GM23338 (cell line): Measurements from ENCODE around the gene BPIFB1. TPM values are rescaled to one million over a fixed set of nuclear protein-coding genes. Genes with fewer than 3 reads are reported as not detected.

ENCODE experiments used
- ATAC-seq: fragments of 200-7000 bp; cut with Tn5 transposase; 3 replicates; pipeline ENCODE4 v1.9.1; 2020
- DNase-seq: peaks from one replicate; pipeline ENCODE4 v3.0.0-alpha.2; 2015; ENCODE audit warnings: low spot score
- H2AFZ ChIP-seq: fragments of 200-600 bp; sonication (generic); 2 replicates; pipeline ENCODE4 v1.8.0; 2016; ENCODE audit warnings: antibody characterized with exemption, mild to moderate bottlenecking, moderate library complexity
- H3F3A ChIP-seq: fragments of 200-600 bp; sonication (generic); replicated peaks from 2 replicates; pipeline ENCODE4 v1.8.0; 2017; ENCODE audit warnings: antibody characterized with exemption, mixed run types, low read depth
- H3K27ac ChIP-seq: fragments of 200-600 bp; sonication (generic); 2 replicates; pipeline ENCODE4 v1.6.1; 2016; ENCODE audit warnings: low read depth
- H3K27me3 ChIP-seq: fragments of 200-600 bp; sonication (generic); 2 replicates; pipeline ENCODE4 v1.8.0; 2016; ENCODE audit warnings: mild to moderate bottlenecking, mixed run types, moderate library complexity; ENCODE audit not compliant: insufficient read depth
- H3K36me3 ChIP-seq: fragments of 200-600 bp; sonication (generic); 2 replicates; pipeline ENCODE4 v1.8.0; 2016; ENCODE audit warnings: mild to moderate bottlenecking; ENCODE audit not compliant: insufficient read depth
- H3K4me1 ChIP-seq: fragments of 200-600 bp; sonication (generic); 2 replicates; pipeline ENCODE4 v1.8.0; 2016; ENCODE audit warnings: mild to moderate bottlenecking, moderate library complexity; ENCODE audit not compliant: insufficient read depth
- H3K4me2 ChIP-seq: fragments of 200-600 bp; sonication (generic); 2 replicates; pipeline ENCODE4 v1.7.1; 2017; ENCODE audit warnings: mixed run types
- H3K4me3 ChIP-seq: fragments of 200-600 bp; sonication (generic); 2 replicates; pipeline ENCODE4 v1.6.1; 2016; ENCODE audit warnings: mixed run types
- H3K79me2 ChIP-seq: fragments of 200-600 bp; sonication (generic); replicated peaks from 2 replicates; pipeline ENCODE4 v1.8.0; 2017; ENCODE audit warnings: mild to moderate bottlenecking; ENCODE audit not compliant: insufficient read depth
- H3K9me2 ChIP-seq: fragments of 200-600 bp; sonication (generic); 2 replicates; pipeline ENCODE4 v1.8.0; 2017; ENCODE audit not compliant: insufficient read depth
- H4K20me1 ChIP-seq: fragments of 200-600 bp; sonication (generic); replicated peaks from 2 replicates; pipeline ENCODE4 v1.8.0; 2017; ENCODE audit warnings: mild to moderate bottlenecking; ENCODE audit not compliant: insufficient read depth
- H3K27ac Mint-ChIP-seq: 2 replicates; pipeline ENCODE4 v1.8.0; 2020; ENCODE audit warnings: inconsistent platforms, mild to moderate bottlenecking, moderate library complexity, mixed read lengths
- H3K27me3 Mint-ChIP-seq: 3 replicates; pipeline ENCODE4 v1.8.0; 2022; ENCODE audit warnings: low read depth, mild to moderate bottlenecking, moderate library complexity, mixed read lengths, inconsistent platforms; ENCODE audit not compliant: insufficient read depth, poor library complexity
- H3K36me3 Mint-ChIP-seq: 3 replicates; pipeline ENCODE4 v1.8.0; 2021; ENCODE audit warnings: low read depth, mild to moderate bottlenecking, inconsistent platforms, moderate library complexity, mixed read lengths
- H3K4me1 Mint-ChIP-seq: 3 replicates; pipeline ENCODE4 v1.8.0; 2020; ENCODE audit warnings: mild to moderate bottlenecking, inconsistent platforms, mixed read lengths
- H3K4me3 Mint-ChIP-seq: 3 replicates; pipeline ENCODE4 v1.8.0; 2021; ENCODE audit warnings: moderate library complexity, mild to moderate bottlenecking, inconsistent platforms, mixed read lengths
- H3K9me3 Mint-ChIP-seq: 3 replicates; pipeline ENCODE4 v1.8.0; 2020; ENCODE audit warnings: moderate library complexity, mild to moderate bottlenecking, inconsistent platforms, mixed read lengths
- CTCF ChIP-seq, 2 experiments: fragments of 200-600 bp in 1 of 2; sonication (generic) in 1 of 2; conservative IDR thresholded peaks; 2 replicates each; pipeline versions ENCODE4 v1.5.1 to v1.6.1; 2016 to 2017; ENCODE audit warnings: antibody characterized with exemption in 2 of 2, low read depth in 2 of 2, mild to moderate bottlenecking in 2 of 2, moderate library complexity in 1 of 2
- ETS1 ChIP-seq: IDR thresholded peaks from 2 replicates; pipeline ENCODE4 v1.6.1; 2016; ENCODE audit warnings: antibody characterized with exemption
- EZH2 ChIP-seq: fragments of 200-600 bp; sonication (generic); IDR thresholded peaks from one replicate; pipeline ENCODE4 v1.8.0; 2017; ENCODE audit warnings: antibody characterized with exemption, mild to moderate bottlenecking, low read depth; ENCODE audit not compliant: unreplicated experiment
- EZH2phosphoT487 ChIP-seq: fragments of 200-600 bp; sonication (generic); IDR thresholded peaks from one replicate; pipeline ENCODE4 v1.8.1; 2018; ENCODE audit warnings: antibody characterized with exemption; ENCODE audit not compliant: unreplicated experiment
- JUNB ChIP-seq: IDR thresholded peaks from one replicate; pipeline ENCODE4 v1.6.1; 2016; ENCODE audit warnings: antibody characterized with exemption; ENCODE audit not compliant: unreplicated experiment
- POLR2AphosphoS5 ChIP-seq: IDR thresholded peaks from 2 replicates; pipeline ENCODE4 v1.6.1; 2016; ENCODE audit warnings: antibody characterized with exemption, low read depth
- REST ChIP-seq: IDR thresholded peaks from one replicate; pipeline ENCODE4 v1.6.1; 2018; ENCODE audit warnings: antibody characterized with exemption; ENCODE audit not compliant: unreplicated experiment
- STAT1 ChIP-seq: IDR thresholded peaks from one replicate; pipeline ENCODE4 v1.6.1; 2016; ENCODE audit warnings: antibody characterized with exemption; ENCODE audit not compliant: unreplicated experiment
- ZNF114 ChIP-seq: fragments of 250-450 bp; sonication (Bioruptor Pico); IDR thresholded peaks from 2 replicates; pipeline ENCODE4 v1.5.0; 2020; ENCODE audit warnings: mild to moderate bottlenecking, moderate library complexity
- ZNF331 ChIP-seq: fragments of 250-450 bp; sonication (Bioruptor Pico); IDR thresholded peaks from 2 replicates; pipeline ENCODE4 v1.5.0; 2020; ENCODE audit warnings: low read depth, mild to moderate bottlenecking, moderate library complexity
- polyA plus RNA-seq: library from polyadenylated mRNA; unstranded; fragments of >200 nt; fragmentation: Nextera tagmentation; extraction: Ambion mirVana; gene quantifications from 2 replicates; pipeline ENCODE4 v1.2.1, GENCODE V29; 2016
- total RNA-seq: library from RNA; depleted of rRNA; stranded (reverse); fragments of >200 nt; shearing (Covaris generic); gene quantifications from 2 replicates; pipeline ENCODE4 v1.2.3, GENCODE V29; 2014

The BPIFB1 gene
- total and polyA plus RNA-seq, 2 experiments from 2014 or later: not detected

GRCh38 chr20:33275871-33276270 lies 7.1 kb upstream of the BPIFB1 start (continued):
- no peak for TF ChIP-seq ETS1
- no peak for TF ChIP-seq ZNF114 (CRISPR knock-in tag)
- no peak for TF ChIP-seq JUNB

- Histone ChIP-seq H3K4me3 (no peak overlapping the region), H3K36me3 (no peaks in the 10 kb centered on the region), H3K27me3 (no peaks in the 10 kb centered on the region), H3K4me2 (no peak overlapping the region), H2AFZ (0 out of 2 replicates have a peak overlapping the region, but pooled peaks have one; percentile 47), H3K79me2 (no peaks in the 10 kb centered on the region), H3K27ac (no peak overlapping the region), H3F3A (no peaks in the 10 kb centered on the region), H4K20me1 (no peaks in the 10 kb centered on the region), H3K4me1 (0 out of 2 replicates have a peak, but pooled peaks cover 8% of the 10 kb centered on the region), H3K9me2 (no peaks in the 10 kb centered on the region)
- H3K27ac Mint-ChIP-seq: no peak overlapping the region
- H3K4me3 Mint-ChIP-seq: no peak overlapping the region
- peaks cover 21% of the 10 kb centered on the region for H3K27me3 Mint-ChIP-seq
- TF ChIP-seq EZH2: no peak
- TF ChIP-seq STAT1: no peak
- no peaks in the 10 kb centered on the region for H3K9me3 Mint-ChIP-seq
- no peaks in the 10 kb centered on the region for H3K36me3 Mint-ChIP-seq
- H3K4me1 Mint-ChIP-seq: peaks cover 23% of the 10 kb centered on the region
- ATAC-seq (peak; percentile 62), DNase-seq (no peak)
Observed at GRCh38 chr20:33276303-33277113, 6.5 kb upstream of the BPIFB1 start.

- H3F3A ChIP-seq: no peaks in the 10 kb centered on the region
- Mint-ChIP-seq H3K36me3 (no peaks in the 10 kb centered on the region), H3K27ac (peak overlapping the region; percentile 47; the same call in 1 of the 2 replicates), H3K9me3 (no peaks in the 10 kb centered on the region), H3K27me3 (peaks cover 21% of the 10 kb centered on the region), H3K4me1 (peaks cover 23% of the 10 kb centered on the region), H3K4me3 (no peak overlapping the region; the same call in 2 of the 3 replicates)
- H3K9me2 ChIP-seq: no peaks in the 10 kb centered on the region
- H3K4me1 ChIP-seq: 0 out of 2 replicates have a peak, but pooled peaks cover 8% of the 10 kb centered on the region
- H3K4me2 ChIP-seq: no peak overlapping the region
- H3K27me3 ChIP-seq: no peaks in the 10 kb centered on the region
- peak; percentile 80 for ATAC-seq
- peak; percentile 72 for DNase-seq
- H3K36me3 ChIP-seq: no peaks in the 10 kb centered on the region
- H2AFZ ChIP-seq: peak overlapping the region; percentile 91
- H3K79me2 ChIP-seq: no peaks in the 10 kb centered on the region
- no peaks in the 10 kb centered on the region for H4K20me1 ChIP-seq
- no peak overlapping the region for H3K27ac ChIP-seq
- H3K4me3 ChIP-seq: no peak overlapping the region
- TF ChIP-seq CTCF (conservative IDR thresholded peaks at IDR 0.05; ENCODE audit: low read depth in 2 of 2): no peak
- no peak for TF ChIP-seq REST
- no peak for TF ChIP-seq ZNF331 (CRISPR knock-in tag)
- no peak for TF ChIP-seq JUNB
- TF ChIP-seq ZNF114 (CRISPR knock-in tag): no peak
- no peak for TF ChIP-seq EZH2phosphoT487
- no peak for TF ChIP-seq POLR2AphosphoS5
- TF ChIP-seq ETS1: no peak
Observed at GRCh38 chr20:33277471-33278441, 5.3 kb upstream of the BPIFB1 start.
